ENCODE measurements around the gene FIGN.

DNA sequence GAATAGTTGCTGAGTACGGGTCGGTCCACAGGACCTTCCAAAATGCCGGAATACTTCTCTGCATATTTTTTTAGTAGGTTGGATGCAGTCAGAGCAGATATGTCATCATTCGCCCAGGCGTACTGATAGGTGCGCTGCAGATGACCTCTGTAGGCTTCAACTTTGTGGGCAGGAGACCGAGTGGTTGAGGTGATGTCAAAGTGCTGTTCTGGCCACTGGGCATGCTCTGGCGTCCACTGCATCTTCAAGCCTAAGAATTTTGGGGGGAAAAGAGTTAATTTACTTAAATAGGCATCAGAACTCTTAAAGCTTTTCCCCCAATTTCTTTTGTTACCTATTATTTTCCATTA, 124.3 kb downstream of the FIGN start:
- TF ChIP-seq, protein P1, sequence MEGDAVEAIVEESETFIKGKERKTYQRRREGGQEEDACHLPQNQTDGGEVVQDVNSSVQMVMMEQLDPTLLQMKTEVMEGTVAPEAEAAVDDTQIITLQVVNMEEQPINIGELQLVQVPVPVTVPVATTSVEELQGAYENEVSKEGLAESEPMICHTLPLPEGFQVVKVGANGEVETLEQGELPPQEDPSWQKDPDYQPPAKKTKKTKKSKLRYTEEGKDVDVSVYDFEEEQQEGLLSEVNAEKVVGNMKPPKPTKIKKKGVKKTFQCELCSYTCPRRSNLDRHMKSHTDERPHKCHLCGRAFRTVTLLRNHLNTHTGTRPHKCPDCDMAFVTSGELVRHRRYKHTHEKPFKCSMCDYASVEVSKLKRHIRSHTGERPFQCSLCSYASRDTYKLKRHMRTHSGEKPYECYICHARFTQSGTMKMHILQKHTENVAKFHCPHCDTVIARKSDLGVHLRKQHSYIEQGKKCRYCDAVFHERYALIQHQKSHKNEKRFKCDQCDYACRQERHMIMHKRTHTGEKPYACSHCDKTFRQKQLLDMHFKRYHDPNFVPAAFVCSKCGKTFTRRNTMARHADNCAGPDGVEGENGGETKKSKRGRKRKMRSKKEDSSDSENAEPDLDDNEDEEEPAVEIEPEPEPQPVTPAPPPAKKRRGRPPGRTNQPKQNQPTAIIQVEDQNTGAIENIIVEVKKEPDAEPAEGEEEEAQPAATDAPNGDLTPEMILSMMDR (conservative IDR thresholded peaks at IDR 0.05; ENCODE audit: low read depth, low read length): no peak
- no peak for TF ChIP-seq POLR2A (IDR thresholded peaks at IDR 0.05; ENCODE audit: low read depth, low read length)
- TF ChIP-seq RCOR1 (IDR thresholded peaks at IDR 0.05; ENCODE audit: insufficient replicate concordance, low read length): no peak
- TF ChIP-seq FOS (IDR thresholded peaks at IDR 0.05; ENCODE audit: low read depth, low read length): no peak
- TF ChIP-seq MXI1 (IDR thresholded peaks at IDR 0.05; ENCODE audit: borderline replicate concordance, low read depth, low read length): no peak
- TF ChIP-seq USF2 (IDR thresholded peaks at IDR 0.05; ENCODE audit: low read depth, low read length): no peak
- TF ChIP-seq RFX5 (IDR thresholded peaks at IDR 0.05; ENCODE audit: low read depth, low read length): no peak
- no peak for TF ChIP-seq SMC3 (IDR thresholded peaks at IDR 0.05; ENCODE audit: low read depth, low read length)
- no peak for TF ChIP-seq RAD21 (IDR thresholded peaks at IDR 0.05; ENCODE audit: low read length)
- TF ChIP-seq BHLHE40 (IDR thresholded peaks at IDR 0.05; ENCODE audit: low read depth, low read length): no peak
- TF ChIP-seq ELK1 (IDR thresholded peaks at IDR 0.05; ENCODE audit: borderline replicate concordance, low read depth, low read length): no peak

Measured in IMR-90 (cell line).